Spleen (tissue), 11 donors: ENCODE results near the gene PAX3. TPM values are rescaled to one million over a fixed set of nuclear protein-coding genes. Genes with fewer than 3 reads are reported as not detected.
"Not testable (repeated sequence)": the region's sequence is repeated elsewhere in the genome, so short reads cannot be mapped to it uniquely, and the experiment has no call there.

ENCODE experiments used
- DNase-seq: peaks from one replicate; pipeline ENCODE4 v3.0.0-alpha.2; 2020
- H3K27ac ChIP-seq, 8 donors: fragments of 200-600 bp; sonication (generic) in 7 of 8; 1 replicate in 4 of 8; 2 replicates in 4 of 8; pipeline versions ENCODE4 v1.5.0 to v1.8.0; 2016 to 2021; ENCODE audit warnings: inconsistent platforms in 4 of 8, mild to moderate bottlenecking in 4 of 8, moderate library complexity in 1 of 8
- H3K27me3 ChIP-seq, 7 donors: fragments of 200-600 bp; sonication (generic) in 6 of 7; replicated peaks in 1 of 7; 1 replicate in 4 of 7; 2 replicates in 3 of 7; pipeline versions ENCODE4 v1.5.0 to v1.8.0; 2016 to 2021; ENCODE audit warnings: inconsistent platforms in 3 of 7, mild to moderate bottlenecking in 1 of 7
- H3K36me3 ChIP-seq, 6 donors: fragments of 200-600 bp; sonication (generic) in 5 of 6; 1 replicate in 4 of 6; 2 replicates in 2 of 6; pipeline versions ENCODE4 v1.5.0 to v1.8.0; 2016 to 2021; ENCODE audit warnings: inconsistent platforms in 2 of 6
- H3K4me1 ChIP-seq, 6 donors: fragments of 200-600 bp; sonication (generic) in 5 of 6; 1 replicate in 3 of 6; 2 replicates in 3 of 6; pipeline versions ENCODE4 v1.5.0 to v1.8.0; 2016 to 2021; ENCODE audit warnings: inconsistent platforms in 3 of 6
- H3K4me3 ChIP-seq, 8 donors: fragments of 200-600 bp; sonication (generic) in 7 of 8; 1 replicate in 4 of 8; 2 replicates in 4 of 8; pipeline versions ENCODE4 v1.5.0 to v1.8.0; 2016 to 2021; ENCODE audit warnings: inconsistent platforms in 4 of 8, mild to moderate bottlenecking in 4 of 8, moderate library complexity in 2 of 8
- H3K9me3 ChIP-seq, 8 donors: fragments of 200-600 bp; sonication (generic) in 7 of 8; 1 replicate in 4 of 8; 2 replicates in 4 of 8; pipeline versions ENCODE4 v1.5.0 to v1.8.0; 2016 to 2021; ENCODE audit warnings: inconsistent platforms in 4 of 8
- CTCF ChIP-seq, 11 experiments: fragments of 200-600 bp in 7 of 11; fragments of 450-650 bp in 4 of 11; sonication (generic) in 4 of 11; IDR thresholded peaks in 8 of 11; conservative IDR thresholded peaks in 3 of 11; 1 replicate in 7 of 11; 2 replicates in 4 of 11; pipeline versions ENCODE4 v1.4.0 to v1.8.0; 2016 to 2021; ENCODE audit warnings: antibody characterized with exemption in 11 of 11, inconsistent platforms in 4 of 11, mild to moderate bottlenecking in 1 of 11
- POLR2A ChIP-seq, 3 donors: fragments of 450-650 bp; IDR thresholded peaks; one replicate each; pipeline ENCODE4 v1.5.1; 2017; ENCODE audit warnings: antibody characterized with exemption in 3 of 3, mild to moderate bottlenecking in 1 of 3
- POLR2AphosphoS5 ChIP-seq, 3 donors: sonication (generic); formaldehyde crosslinking; IDR thresholded peaks; one replicate each; pipeline ENCODE4 v1.5.1; 2017; ENCODE audit warnings: antibody characterized with exemption in 3 of 3
- WGBS, 5 donors: extraction: QIAGEN DNeasy Blood & Tissue Kit in 3 of 5; methylation state at CpG; one replicate each; pipeline versions ENCODE4 v1.1.5 to v1.1.7; 2013 to 2018; 5-methylcytosine and 5-hydroxymethylcytosine counted together
- intact Hi-C: fragments of 100-400 bp; cut with DNase I; formaldehyde crosslinking; loops from one replicate; pipeline ENCODE4 v1.15.0; 2023; ENCODE audit warnings: low total_unique reads
- polyA plus RNA-seq, 3 donors: library from polyadenylated mRNA; stranded (reverse); fragments of 200-250 nt; gene quantifications; one replicate each; pipeline ENCODE4 v1.2.1, GENCODE V29; 2013
- total RNA-seq, 7 donors: library from RNA; depleted of rRNA in 3 of 7; stranded (reverse); fragments of >200 nt in 3 of 7; fragmentation: NEBNext Ultra II Directional in 4 of 7; extraction: Animal tissue kit (Norgen Biotek cat#: 25700) in 4 of 7; gene quantifications; one replicate each; pipeline versions ENCODE4 v1.1.0 to v1.2.1, GENCODE V29; 2016 to 2021
- donor health status: healthy with polysubstance abuse.
- donor health status: DM: no; HTN: no; CAD: no; lungs with moderate emphysema.
- donor health status: DM: no; HTN: no; CAD: no.
- donor health status: Bipolar disorder and iron deficiency.
- donor health status: healthy.
- donor health status: DM: no; HTN: no; CAD: no.
- donor health status: DM: yes; HTN: yes; CAD: no.

The PAX3 gene
- total and polyA plus RNA-seq, 10 donors = 0.26 TPM; not detected in 9

- Histone ChIP-seq H3K9me3 (peaks cover 0 to 4% (median 0%) of the 10 kb centered on the region in 8 donors), H3K4me3 (no peak overlapping the region), H3K27ac (no peak overlapping the region), H3K4me1 (no peaks in the 10 kb centered on the region), H3K27me3 (no peaks in the 10 kb centered on the region), H3K36me3 (no peaks in the 10 kb centered on the region)
- intact Hi-C loops = no loop called here
- no peak for DNase-seq
- WGBS, 5 donors = 84 to 93% (median 87%) methylated on average over 4 of the region's 4 CpGs
- TF ChIP-seq CTCF (IDR thresholded peaks at IDR 0.05 in 8 of 11, conservative IDR thresholded peaks at IDR 0.05 in 3 of 11) = no peak
- no peak for TF ChIP-seq POLR2A (IDR thresholded peaks at IDR 0.05)
- no peak for TF ChIP-seq POLR2AphosphoS5 (IDR thresholded peaks at IDR 0.05)
Measured at GRCh38 chr2:222159221-222159620, 139.6 kb downstream of the PAX3 start.

GRCh38 chr2:222155003-222155664 lies 143.7 kb downstream of the PAX3 start:
- H3K27me3 ChIP-seq, H3K9me3 ChIP-seq, H3K4me3 ChIP-seq, H3K4me1 ChIP-seq, H3K36me3 ChIP-seq, H3K27ac ChIP-seq, DNase-seq, intact Hi-C loops: not testable (repeated sequence)
- 54 to 95% (median 64%) methylated on average over 8 to 27 of the region's 27 CpGs for WGBS, 5 donors

Other genes with a start within 250 kb of the PAX3 start
- 1 to 10 TPM; 1.6 to 3.1 (median 2.0) TPM for gene SGPP2, start 125.5 kb upstream of the PAX3 start, total RNA-seq
- under 1 TPM; 0.13 to 0.67 (median 0.27) TPM for gene SGPP2, start 125.5 kb upstream of the PAX3 start, polyA plus RNA-seq